SU-DHL-6 (cell line): Measurements from ENCODE around the gene CHEK1.

Source experiments
- H2AFZ ChIP-seq: fragments of 200-600 bp; sonication (generic); 2 replicates; pipeline ENCODE4 v1.6.1; 2014; ENCODE audit warnings: low read depth, mild to moderate bottlenecking, moderate library complexity, mixed read lengths, antibody characterized with exemption, low read length; ENCODE audit not compliant: severe bottlenecking
- H3F3A ChIP-seq: fragments of 200-600 bp; shearing (Covaris generic); 2 replicates; pipeline ENCODE4 v1.6.0; 2016; ENCODE audit warnings: antibody characterized with exemption, mild to moderate bottlenecking; ENCODE audit not compliant: insufficient read depth
- H3K27ac ChIP-seq: fragments of 200-600 bp; sonication (generic); 2 replicates; pipeline ENCODE4 v1.5.1; 2016; ENCODE audit warnings: low read depth, mild to moderate bottlenecking, low read length, moderate library complexity, mixed read lengths
- H3K27me3 ChIP-seq: fragments of 200-600 bp; sonication (generic), shearing (Covaris generic); 2 replicates; pipeline ENCODE4 v1.6.0; 2014; ENCODE audit warnings: mild to moderate bottlenecking, low read length
- H3K36me3 ChIP-seq: fragments of 200-600 bp; sonication (generic); 2 replicates; pipeline ENCODE4 v1.6.1; 2014; ENCODE audit warnings: mild to moderate bottlenecking, low read length, mixed read lengths
- H3K4me2 ChIP-seq: fragments of 300-600, 200-600 bp; shearing (Covaris generic), sonication (generic); 2 replicates; pipeline ENCODE4 v1.6.0; 2014; ENCODE audit warnings: low read length, low read depth, mild to moderate bottlenecking; ENCODE audit not compliant: poor library complexity, severe bottlenecking
- H3K4me3 ChIP-seq: fragments of 200-600 bp; sonication (generic); 2 replicates; pipeline ENCODE4 v1.5.1; 2014; ENCODE audit warnings: antibody characterized with exemption, low read length, mild to moderate bottlenecking, mixed read lengths; ENCODE audit not compliant: insufficient read depth, poor library complexity, severe bottlenecking
- H3K79me2 ChIP-seq: fragments of 200-600 bp; sonication (generic); 2 replicates; pipeline ENCODE4 v1.6.1; 2014; ENCODE audit warnings: mild to moderate bottlenecking, low read length, moderate library complexity; ENCODE audit not compliant: insufficient read depth
- H3K9ac ChIP-seq: fragments of 200-600 bp; sonication (generic); 2 replicates; pipeline ENCODE4 v1.7.0; 2014; ENCODE audit warnings: mild to moderate bottlenecking, low read length
- H3K9me2 ChIP-seq: fragments of 200-600 bp; sonication (generic); replicated peaks from 2 replicates; pipeline ENCODE4 v1.6.1; 2014; ENCODE audit warnings: low read length; ENCODE audit not compliant: insufficient read depth
- H3K9me3 ChIP-seq: fragments of 200-600 bp; sonication (generic); 2 replicates; pipeline ENCODE4 v1.6.1; 2014; ENCODE audit warnings: low read length, mixed read lengths; ENCODE audit not compliant: insufficient read depth
- H4K20me1 ChIP-seq: fragments of 200-600 bp; sonication (generic); 2 replicates; pipeline ENCODE4 v1.6.1; 2014; ENCODE audit warnings: low read depth, mild to moderate bottlenecking, antibody characterized with exemption, low read length, moderate library complexity, mixed read lengths
- CTCF ChIP-seq: fragments of 200-600 bp; sonication (generic); IDR thresholded peaks from one replicate; pipeline ENCODE4 v1.5.1; 2017; ENCODE audit warnings: antibody characterized with exemption, mild to moderate bottlenecking, low read length, moderate library complexity; ENCODE audit not compliant: insufficient read depth, poor library complexity, severe bottlenecking
- EZH2phosphoT487 ChIP-seq: fragments of 200-600 bp; sonication (generic), shearing (Covaris generic); conservative IDR thresholded peaks from 2 replicates; pipeline ENCODE4 v1.6.1; 2018; ENCODE audit warnings: mild to moderate bottlenecking, antibody characterized with exemption, low read length, moderate library complexity, mixed read lengths

Gene CHEK1

DNA sequence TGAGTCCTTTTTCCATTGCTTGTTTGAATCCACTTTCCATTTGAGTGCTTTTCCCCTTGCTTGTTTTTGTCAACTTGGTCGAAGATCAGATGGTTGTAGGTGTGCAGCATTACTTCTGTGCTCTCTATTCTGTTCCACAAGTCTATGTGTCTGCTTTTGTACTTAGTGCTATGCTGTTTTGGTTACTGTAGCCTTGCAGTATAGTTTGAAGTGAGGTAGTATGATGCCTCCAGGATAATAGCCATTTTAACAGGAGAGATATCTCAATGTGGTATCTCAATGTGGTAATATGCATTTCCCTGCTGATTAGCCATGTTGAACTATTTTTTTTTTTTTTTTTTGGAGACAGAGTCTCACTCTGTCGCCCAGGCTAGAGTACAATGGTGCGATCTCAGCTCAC is 38.9 kb downstream of the CHEK1 start:
- H3K9ac ChIP-seq = no peak overlapping the region
- no peaks in the 10 kb centered on the region for H3K27me3 ChIP-seq
- H3K9me2 ChIP-seq = no peaks in the 10 kb centered on the region
- no peak overlapping the region for H3K4me2 ChIP-seq
- H3K36me3 ChIP-seq = no peaks in the 10 kb centered on the region; the same call in 1 of the 2 replicates
- H3K79me2 ChIP-seq = no peaks in the 10 kb centered on the region; the same call in 1 of the 2 replicates
- H4K20me1 ChIP-seq = no peaks in the 10 kb centered on the region
- no peaks in the 10 kb centered on the region for H3F3A ChIP-seq
- no peaks in the 10 kb centered on the region for H3K9me3 ChIP-seq
- H3K27ac ChIP-seq = no peak overlapping the region
- TF ChIP-seq EZH2phosphoT487 (no peak), CTCF (no peak)
- H3K4me3 ChIP-seq = no peak overlapping the region
- H2AFZ ChIP-seq = no peak overlapping the region

DNA sequence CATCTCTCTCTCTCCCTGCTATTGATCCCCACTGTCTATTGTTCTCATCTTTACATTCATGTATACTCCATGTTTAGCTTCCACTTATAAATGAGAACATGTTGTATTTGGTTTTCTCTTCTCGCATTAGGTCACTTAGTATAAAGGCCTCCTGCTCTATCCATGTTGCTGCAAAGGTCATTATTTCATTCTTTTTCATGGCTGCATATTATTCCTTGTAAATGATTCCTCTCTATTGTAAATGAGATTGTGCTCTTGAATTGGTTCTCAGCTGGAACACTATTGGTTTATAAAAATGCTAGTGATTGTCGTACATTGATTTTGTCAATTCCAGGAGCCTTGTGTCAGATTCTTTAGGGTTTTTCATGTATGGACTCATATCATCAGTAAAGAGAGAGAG is 42.2 kb downstream of the CHEK1 start:
- no peak overlapping the region for H2AFZ ChIP-seq
- no peaks in the 10 kb centered on the region; the same call in 1 of the 2 replicates for H3K79me2 ChIP-seq
- H3F3A ChIP-seq = no peaks in the 10 kb centered on the region; the same call in 1 of the 2 replicates
- no peaks in the 10 kb centered on the region for H4K20me1 ChIP-seq
- no peak overlapping the region for H3K4me2 ChIP-seq
- H3K4me3 ChIP-seq = no peak overlapping the region
- no peak overlapping the region for H3K9ac ChIP-seq
- no peaks in the 10 kb centered on the region for H3K27me3 ChIP-seq
- H3K27ac ChIP-seq = no peak overlapping the region
- H3K9me3 ChIP-seq = no peaks in the 10 kb centered on the region
- H3K36me3 ChIP-seq = no peaks in the 10 kb centered on the region; the same call in 1 of the 2 replicates
- no peaks in the 10 kb centered on the region for H3K9me2 ChIP-seq
- TF ChIP-seq EZH2phosphoT487 (no peak), CTCF (no peak)

GRCh38 chr11:125670172-125670571 is 45.2 kb downstream of the CHEK1 start:
- TF ChIP-seq CTCF (no peak), EZH2phosphoT487 (no peak)
- Histone ChIP-seq H2AFZ (no peak overlapping the region), H3K9ac (no peak overlapping the region), H3K27me3 (no peaks in the 10 kb centered on the region), H3K4me3 (no peak overlapping the region), H4K20me1 (no peaks in the 10 kb centered on the region), H3K27ac (no peak overlapping the region), H3K4me2 (no peak overlapping the region), H3K79me2 (no peaks in the 10 kb centered on the region; the same call in 1 of the 2 replicates), H3K9me3 (no peaks in the 10 kb centered on the region), H3K9me2 (no peaks in the 10 kb centered on the region), H3F3A (no peaks in the 10 kb centered on the region; the same call in 1 of the 2 replicates), H3K36me3 (no peaks in the 10 kb centered on the region)

- Histone ChIP-seq H3K27me3 (no peaks in the 10 kb centered on the region), H2AFZ (no peak overlapping the region), H3K36me3 (no peaks in the 10 kb centered on the region), H3K79me2 (no peaks in the 10 kb centered on the region), H3K27ac (no peak overlapping the region), H3K9ac (no peak overlapping the region), H3K4me2 (no peak overlapping the region), H3K4me3 (no peak overlapping the region), H3K9me2 (no peaks in the 10 kb centered on the region), H3K9me3 (no peaks in the 10 kb centered on the region), H3F3A (no peaks in the 10 kb centered on the region; the same call in 1 of the 2 replicates), H4K20me1 (no peaks in the 10 kb centered on the region)
- TF ChIP-seq EZH2phosphoT487 (no peak), CTCF (no peak)
Observed at GRCh38 chr11:125671561-125671960, 46.6 kb downstream of the CHEK1 start.
